Kidney tubule cell (primary cell): ENCODE data around the gene SLC25A21.

Source experiments
- DNase-seq: peaks from one replicate; pipeline ENCODE4 v3.0.0-alpha.2; 2018; ENCODE audit warnings: low spot score

The SLC25A21 gene

DNA sequence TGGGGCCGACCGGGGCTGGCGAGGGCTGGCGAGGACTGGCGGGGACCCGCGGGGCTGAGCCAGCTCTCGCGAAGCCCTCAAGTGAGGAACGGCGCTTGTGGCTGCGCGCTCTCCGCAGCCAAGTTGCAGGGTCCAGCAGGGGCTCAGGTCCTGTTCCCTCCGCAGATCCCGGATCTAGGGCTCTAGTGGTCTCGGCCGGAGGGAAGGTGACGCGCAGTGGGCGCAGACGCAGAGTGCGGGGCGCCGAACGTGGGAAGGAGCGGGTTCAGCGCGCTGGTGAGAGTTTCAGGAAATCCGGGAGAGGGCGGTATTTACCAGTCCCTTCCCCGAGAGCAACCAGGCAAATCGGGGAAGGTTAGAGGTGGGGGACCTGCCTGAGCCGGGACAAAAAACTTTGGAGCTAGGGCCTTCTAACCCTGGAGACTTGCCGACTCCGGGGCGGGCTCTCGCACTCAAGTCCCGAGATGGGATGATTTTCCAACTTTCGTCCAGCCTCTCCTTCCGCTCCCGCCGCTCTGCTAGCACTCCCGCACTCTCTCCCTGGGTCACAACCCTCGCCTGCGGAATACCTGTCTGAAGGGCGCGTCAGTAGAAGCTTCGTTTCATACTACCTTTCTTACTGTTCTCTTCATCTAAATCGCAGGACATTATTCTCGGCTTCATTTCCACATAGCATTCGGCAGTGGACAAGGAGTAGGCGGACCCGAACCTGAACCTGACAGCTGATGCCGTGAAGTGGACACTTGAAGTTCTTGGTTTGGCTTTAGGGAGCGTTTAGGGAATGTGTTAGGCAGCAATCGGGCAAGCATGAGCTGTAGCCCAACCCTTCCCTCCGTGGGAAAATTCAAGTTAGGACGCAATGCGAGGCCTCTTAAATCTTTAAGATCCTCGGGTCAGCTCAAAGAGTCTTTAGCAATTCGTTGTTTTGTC is 524.3 kb downstream of the SLC25A21 start:
- peak; percentile 38 for DNase-seq

DNA sequence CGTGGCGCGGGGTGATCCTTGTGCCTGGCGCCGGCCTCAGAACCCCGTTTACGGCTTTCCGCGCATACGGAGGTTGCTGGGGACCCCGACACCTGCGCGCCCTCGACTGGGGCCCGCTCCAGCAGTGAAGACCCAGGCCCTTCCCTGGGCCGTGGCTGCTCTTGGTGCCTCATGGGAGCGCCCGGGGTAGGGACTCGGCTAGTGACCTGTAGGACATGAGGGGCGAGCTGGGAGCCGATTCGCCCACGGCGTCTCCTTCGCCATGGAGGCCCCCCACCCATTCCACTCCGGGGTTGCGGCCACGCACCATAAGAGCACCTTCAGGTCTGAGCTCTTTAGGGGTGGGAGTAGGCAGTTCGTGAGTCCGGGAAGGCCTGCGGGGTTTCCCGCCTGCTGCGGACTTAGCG is 525.0 kb downstream of the SLC25A21 start:
- DNase-seq, result no peak

DNA sequence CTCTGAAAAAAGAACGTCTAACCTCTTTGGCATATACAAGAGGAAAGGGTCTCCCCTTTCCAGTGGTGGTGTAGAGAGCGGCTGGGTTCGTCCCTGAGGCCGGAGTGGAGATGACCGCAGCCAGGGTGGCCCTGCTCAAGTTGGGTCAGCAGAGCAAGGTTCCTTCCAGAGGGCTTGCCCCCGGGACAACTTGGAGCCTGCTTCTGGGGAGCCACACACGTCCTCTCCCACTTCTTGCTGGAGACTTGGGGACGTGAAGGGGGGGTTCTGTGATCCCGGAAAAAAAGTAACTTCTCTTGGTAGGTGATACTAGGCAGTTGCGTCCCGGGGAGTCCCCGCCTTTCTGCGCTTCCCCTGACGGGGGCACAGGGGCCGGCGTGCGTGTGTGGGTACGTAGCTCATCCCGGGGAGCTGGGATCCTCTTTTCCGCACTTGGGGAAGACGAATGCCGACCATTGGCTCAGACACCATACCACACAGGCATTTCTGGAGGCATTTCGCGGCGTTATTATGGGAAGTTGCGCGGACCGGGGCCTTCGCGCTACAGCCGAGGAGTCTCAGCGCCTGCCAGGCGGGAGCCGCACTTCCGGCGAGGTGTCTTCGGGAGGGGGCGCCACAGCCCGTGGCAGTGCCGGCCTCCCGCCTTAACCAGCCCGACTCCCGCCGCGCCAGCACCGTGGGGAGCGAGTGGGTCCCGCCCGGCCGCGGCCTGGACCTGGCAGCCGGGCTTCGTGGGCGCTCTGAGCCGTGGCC is 525.6 kb downstream of the SLC25A21 start:
- no peak for DNase-seq

DNA sequence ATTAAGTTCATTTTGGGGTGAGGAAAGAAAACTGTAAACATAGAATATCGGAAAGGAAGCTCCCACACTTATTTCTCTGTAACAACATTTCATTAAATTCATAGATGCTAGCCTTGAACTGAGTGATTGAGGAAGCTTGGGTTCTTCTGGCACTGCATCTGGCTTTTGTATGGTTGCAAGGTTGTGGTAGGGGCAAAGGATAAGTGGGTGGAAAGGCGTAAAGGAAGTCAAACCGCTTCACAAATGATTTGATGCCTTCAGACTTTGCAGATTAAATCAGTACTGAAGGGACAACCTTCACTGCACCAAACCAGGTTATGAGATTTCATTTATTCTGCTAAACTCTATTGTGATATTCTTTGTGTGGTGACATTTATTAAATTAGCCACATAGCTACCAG is 538.8 kb downstream of the SLC25A21 start:
- DNase-seq, result no peak
